ENCODE data around the gene TEAD1. TPM values are rescaled to one million over a fixed set of nuclear protein-coding genes. Genes with fewer than 3 reads are reported as not detected.

The TEAD1 gene
- total and polyA plus RNA-seq, 4 donors: 9.1 to 38.4 (median 10.7) TPM

DNA sequence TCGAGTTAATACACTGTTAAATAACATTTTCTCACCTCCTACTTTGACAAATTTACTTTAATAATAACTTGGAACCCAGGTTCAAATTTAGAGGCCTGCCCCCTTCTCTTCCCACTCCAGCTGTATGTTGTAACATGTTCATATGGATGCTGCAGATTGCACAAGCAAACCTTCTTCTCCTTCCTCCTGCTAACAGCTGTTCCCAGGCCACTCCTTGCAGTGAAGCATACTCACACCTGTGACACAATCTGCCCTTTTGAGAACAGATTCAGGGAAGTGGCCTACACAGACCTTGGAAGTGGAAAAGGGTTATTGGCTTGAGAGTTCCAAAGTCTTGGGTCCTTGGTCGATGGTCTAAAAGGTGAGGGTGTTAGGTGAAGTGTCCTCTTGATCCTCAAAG is 131.9 kb downstream of the TEAD1 start:
- peaks cover 4 to 20% (median 13%) of the 10 kb centered on the region in 4 donors for H3K4me1 ChIP-seq (ENCODE audit: control insufficient read depth in 4 of 4, insufficient read depth in 4 of 4, low read length in 3 of 4)
- H3K9ac ChIP-seq (ENCODE audit: low read depth in 1 of 2, low read length in 2 of 2): no peak overlapping the region
- no peak for DNase-seq (ENCODE audit: low spot score)
- H3K27me3 ChIP-seq (ENCODE audit: control insufficient read depth in 4 of 4, insufficient read depth in 4 of 4, low read length in 3 of 4): no peaks in the 10 kb centered on the region
- no peaks in the 10 kb centered on the region for H3K9me3 ChIP-seq (ENCODE audit: control insufficient read depth in 4 of 4, low read length in 3 of 4)
- TF ChIP-seq HNF4G (IDR thresholded peaks at IDR 0.05) (no peak), EGR1 (IDR thresholded peaks at IDR 0.05; ENCODE audit: low read depth in 2 of 2) (no peak), YY1 (IDR thresholded peaks at IDR 0.05) (no peak), RXRA (IDR thresholded peaks at IDR 0.05) (no peak), NR2F2 (IDR thresholded peaks at IDR 0.05) (no peak), GABPA (IDR thresholded peaks at IDR 0.05 in 1 of 2, conservative IDR thresholded peaks at IDR 0.05 in 1 of 2) (no peak), FOXA1 (IDR thresholded peaks at IDR 0.05) (no peak), TAF1 (conservative IDR thresholded peaks at IDR 0.05) (no peak)
- TF ChIP-seq, protein P1, sequence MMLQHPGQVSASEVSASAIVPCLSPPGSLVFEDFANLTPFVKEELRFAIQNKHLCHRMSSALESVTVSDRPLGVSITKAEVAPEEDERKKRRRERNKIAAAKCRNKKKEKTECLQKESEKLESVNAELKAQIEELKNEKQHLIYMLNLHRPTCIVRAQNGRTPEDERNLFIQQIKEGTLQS (IDR thresholded peaks at IDR 0.05): no peak
- WGBS: 72% methylated on average over 2 of the region's 2 CpGs
- H3K4me3 ChIP-seq (ENCODE audit: low read depth in 1 of 3, low read length in 3 of 3): no peak overlapping the region
- H3K27ac ChIP-seq (ENCODE audit: low read depth in 1 of 2, low read length in 2 of 2): no peak overlapping the region
- H3K36me3 ChIP-seq (ENCODE audit: control insufficient read depth in 4 of 4, insufficient read depth in 3 of 4, low read depth in 1 of 4, low read length in 3 of 4): no peaks in the 10 kb centered on the region

DNA sequence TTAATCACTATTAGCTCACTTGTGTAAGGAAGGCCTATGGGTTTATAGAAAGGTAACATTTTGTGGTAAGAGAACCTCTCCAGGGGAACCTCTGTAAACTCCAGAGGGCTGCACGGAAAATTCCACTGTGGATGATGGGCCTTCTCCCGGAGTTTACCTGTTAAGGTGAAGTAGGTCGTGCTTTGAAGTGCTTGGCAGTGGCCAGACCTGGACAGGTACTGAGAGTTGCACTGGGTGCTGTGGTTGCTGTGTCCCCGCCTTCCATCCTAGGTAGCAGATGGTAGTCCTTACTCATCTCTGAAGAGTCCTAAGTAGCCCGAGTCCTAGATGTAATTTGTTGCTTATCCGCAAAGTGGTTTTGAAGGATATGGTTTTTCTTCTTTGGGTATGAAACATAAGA is 133.4 kb downstream of the TEAD1 start:
- no peaks in the 10 kb centered on the region for H3K9me3 ChIP-seq (ENCODE audit: control insufficient read depth in 4 of 4, low read length in 3 of 4)
- peaks cover 4 to 16% (median 11%) of the 10 kb centered on the region in 4 donors for H3K4me1 ChIP-seq (ENCODE audit: control insufficient read depth in 4 of 4, insufficient read depth in 4 of 4, low read length in 3 of 4)
- WGBS: 94% methylated on average over 6 of the region's 6 CpGs
- H3K9ac ChIP-seq (ENCODE audit: low read depth in 1 of 2, low read length in 2 of 2): no peak overlapping the region
- H3K4me3 ChIP-seq (ENCODE audit: low read depth in 1 of 3, low read length in 3 of 3): no peak overlapping the region
- TF ChIP-seq HNF4G (IDR thresholded peaks at IDR 0.05) (no peak), EGR1 (IDR thresholded peaks at IDR 0.05; ENCODE audit: low read depth in 2 of 2) (no peak)
- TF ChIP-seq, protein P2, sequence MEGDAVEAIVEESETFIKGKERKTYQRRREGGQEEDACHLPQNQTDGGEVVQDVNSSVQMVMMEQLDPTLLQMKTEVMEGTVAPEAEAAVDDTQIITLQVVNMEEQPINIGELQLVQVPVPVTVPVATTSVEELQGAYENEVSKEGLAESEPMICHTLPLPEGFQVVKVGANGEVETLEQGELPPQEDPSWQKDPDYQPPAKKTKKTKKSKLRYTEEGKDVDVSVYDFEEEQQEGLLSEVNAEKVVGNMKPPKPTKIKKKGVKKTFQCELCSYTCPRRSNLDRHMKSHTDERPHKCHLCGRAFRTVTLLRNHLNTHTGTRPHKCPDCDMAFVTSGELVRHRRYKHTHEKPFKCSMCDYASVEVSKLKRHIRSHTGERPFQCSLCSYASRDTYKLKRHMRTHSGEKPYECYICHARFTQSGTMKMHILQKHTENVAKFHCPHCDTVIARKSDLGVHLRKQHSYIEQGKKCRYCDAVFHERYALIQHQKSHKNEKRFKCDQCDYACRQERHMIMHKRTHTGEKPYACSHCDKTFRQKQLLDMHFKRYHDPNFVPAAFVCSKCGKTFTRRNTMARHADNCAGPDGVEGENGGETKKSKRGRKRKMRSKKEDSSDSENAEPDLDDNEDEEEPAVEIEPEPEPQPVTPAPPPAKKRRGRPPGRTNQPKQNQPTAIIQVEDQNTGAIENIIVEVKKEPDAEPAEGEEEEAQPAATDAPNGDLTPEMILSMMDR (IDR thresholded peaks at IDR 0.05; ENCODE audit: low read depth, low read length, missing input control): no peak
- no peak for DNase-seq (ENCODE audit: low spot score)
- H3K27ac ChIP-seq (ENCODE audit: low read depth in 1 of 2, low read length in 2 of 2): no peak overlapping the region
- no peaks in the 10 kb centered on the region for H3K27me3 ChIP-seq (ENCODE audit: control insufficient read depth in 4 of 4, insufficient read depth in 4 of 4, low read length in 3 of 4)
- H3K36me3 ChIP-seq (ENCODE audit: control insufficient read depth in 4 of 4, insufficient read depth in 3 of 4, low read depth in 1 of 4, low read length in 3 of 4): no peaks in the 10 kb centered on the region

DNA sequence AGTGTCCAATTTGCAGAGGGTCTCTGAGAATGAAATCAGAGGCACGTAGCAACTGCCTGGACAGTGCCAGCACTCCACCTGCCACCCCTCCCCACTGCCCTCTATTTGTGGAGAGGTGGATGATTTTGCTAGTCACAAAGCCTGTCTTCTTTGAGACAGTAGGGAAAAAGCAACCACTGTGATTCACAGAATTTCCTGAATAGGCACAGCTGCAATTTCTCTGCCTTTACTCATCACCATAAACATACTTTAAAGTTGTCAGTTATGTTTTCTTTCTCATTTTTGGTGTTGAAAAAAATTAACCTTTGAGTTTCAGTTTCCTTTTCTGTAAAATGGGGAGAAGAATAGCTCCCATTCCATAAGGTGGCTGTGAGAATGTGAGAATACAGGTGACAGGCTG is 134.3 kb downstream of the TEAD1 start:
- Histone ChIP-seq H3K9me3 (ENCODE audit: control insufficient read depth in 4 of 4, low read length in 3 of 4) (no peaks in the 10 kb centered on the region), H3K27ac (ENCODE audit: low read depth in 1 of 2, low read length in 2 of 2) (no peak overlapping the region), H3K4me1 (ENCODE audit: control insufficient read depth in 4 of 4, insufficient read depth in 4 of 4, low read length in 3 of 4) (peaks cover 0 to 10% (median 4%) of the 10 kb centered on the region in 4 donors), H3K9ac (ENCODE audit: low read depth in 1 of 2, low read length in 2 of 2) (no peak overlapping the region), H3K4me3 (ENCODE audit: low read depth in 1 of 3, low read length in 3 of 3) (no peak overlapping the region), H3K27me3 (ENCODE audit: control insufficient read depth in 4 of 4, insufficient read depth in 4 of 4, low read length in 3 of 4) (no peaks in the 10 kb centered on the region), H3K36me3 (ENCODE audit: control insufficient read depth in 4 of 4, insufficient read depth in 3 of 4, low read depth in 1 of 4, low read length in 3 of 4) (no peaks in the 10 kb centered on the region)
- WGBS: 96% methylated on average over 1 of the region's 1 CpG
- no peak for DNase-seq (ENCODE audit: low spot score)
- TF ChIP-seq, protein P3, sequence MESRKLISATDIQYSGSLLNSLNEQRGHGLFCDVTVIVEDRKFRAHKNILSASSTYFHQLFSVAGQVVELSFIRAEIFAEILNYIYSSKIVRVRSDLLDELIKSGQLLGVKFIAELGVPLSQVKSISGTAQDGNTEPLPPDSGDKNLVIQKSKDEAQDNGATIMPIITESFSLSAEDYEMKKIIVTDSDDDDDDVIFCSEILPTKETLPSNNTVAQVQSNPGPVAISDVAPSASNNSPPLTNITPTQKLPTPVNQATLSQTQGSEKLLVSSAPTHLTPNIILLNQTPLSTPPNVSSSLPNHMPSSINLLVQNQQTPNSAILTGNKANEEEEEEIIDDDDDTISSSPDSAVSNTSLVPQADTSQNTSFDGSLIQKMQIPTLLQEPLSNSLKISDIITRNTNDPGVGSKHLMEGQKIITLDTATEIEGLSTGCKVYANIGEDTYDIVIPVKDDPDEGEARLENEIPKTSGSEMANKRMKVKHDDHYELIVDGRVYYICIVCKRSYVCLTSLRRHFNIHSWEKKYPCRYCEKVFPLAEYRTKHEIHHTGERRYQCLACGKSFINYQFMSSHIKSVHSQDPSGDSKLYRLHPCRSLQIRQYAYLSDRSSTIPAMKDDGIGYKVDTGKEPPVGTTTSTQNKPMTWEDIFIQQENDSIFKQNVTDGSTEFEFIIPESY (IDR thresholded peaks at IDR 0.05): no peak
- TF ChIP-seq, protein P4, sequence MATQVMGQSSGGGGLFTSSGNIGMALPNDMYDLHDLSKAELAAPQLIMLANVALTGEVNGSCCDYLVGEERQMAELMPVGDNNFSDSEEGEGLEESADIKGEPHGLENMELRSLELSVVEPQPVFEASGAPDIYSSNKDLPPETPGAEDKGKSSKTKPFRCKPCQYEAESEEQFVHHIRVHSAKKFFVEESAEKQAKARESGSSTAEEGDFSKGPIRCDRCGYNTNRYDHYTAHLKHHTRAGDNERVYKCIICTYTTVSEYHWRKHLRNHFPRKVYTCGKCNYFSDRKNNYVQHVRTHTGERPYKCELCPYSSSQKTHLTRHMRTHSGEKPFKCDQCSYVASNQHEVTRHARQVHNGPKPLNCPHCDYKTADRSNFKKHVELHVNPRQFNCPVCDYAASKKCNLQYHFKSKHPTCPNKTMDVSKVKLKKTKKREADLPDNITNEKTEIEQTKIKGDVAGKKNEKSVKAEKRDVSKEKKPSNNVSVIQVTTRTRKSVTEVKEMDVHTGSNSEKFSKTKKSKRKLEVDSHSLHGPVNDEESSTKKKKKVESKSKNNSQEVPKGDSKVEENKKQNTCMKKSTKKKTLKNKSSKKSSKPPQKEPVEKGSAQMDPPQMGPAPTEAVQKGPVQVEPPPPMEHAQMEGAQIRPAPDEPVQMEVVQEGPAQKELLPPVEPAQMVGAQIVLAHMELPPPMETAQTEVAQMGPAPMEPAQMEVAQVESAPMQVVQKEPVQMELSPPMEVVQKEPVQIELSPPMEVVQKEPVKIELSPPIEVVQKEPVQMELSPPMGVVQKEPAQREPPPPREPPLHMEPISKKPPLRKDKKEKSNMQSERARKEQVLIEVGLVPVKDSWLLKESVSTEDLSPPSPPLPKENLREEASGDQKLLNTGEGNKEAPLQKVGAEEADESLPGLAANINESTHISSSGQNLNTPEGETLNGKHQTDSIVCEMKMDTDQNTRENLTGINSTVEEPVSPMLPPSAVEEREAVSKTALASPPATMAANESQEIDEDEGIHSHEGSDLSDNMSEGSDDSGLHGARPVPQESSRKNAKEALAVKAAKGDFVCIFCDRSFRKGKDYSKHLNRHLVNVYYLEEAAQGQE (IDR thresholded peaks at IDR 0.05): no peak
- TF ChIP-seq, protein P2 (IDR thresholded peaks at IDR 0.05; ENCODE audit: low read depth, low read length, missing input control): no peak
- TF ChIP-seq HNF4A (conservative IDR thresholded peaks at IDR 0.05) (no peak), TAF1 (conservative IDR thresholded peaks at IDR 0.05) (no peak), RXRA (IDR thresholded peaks at IDR 0.05) (no peak), GABPA (IDR thresholded peaks at IDR 0.05 in 1 of 2, conservative IDR thresholded peaks at IDR 0.05 in 1 of 2) (no peak), FOXA1 (IDR thresholded peaks at IDR 0.05) (no peak), HNF4G (IDR thresholded peaks at IDR 0.05) (no peak), EGR1 (IDR thresholded peaks at IDR 0.05; ENCODE audit: low read depth in 2 of 2) (no peak), FOXA2 (IDR thresholded peaks at IDR 0.05) (no peak), JUND (IDR thresholded peaks at IDR 0.05) (no peak)
- TF ChIP-seq, protein P5, sequence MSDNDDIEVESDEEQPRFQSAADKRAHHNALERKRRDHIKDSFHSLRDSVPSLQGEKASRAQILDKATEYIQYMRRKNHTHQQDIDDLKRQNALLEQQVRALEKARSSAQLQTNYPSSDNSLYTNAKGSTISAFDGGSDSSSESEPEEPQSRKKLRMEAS (IDR thresholded peaks at IDR 0.05): no peak
- TF ChIP-seq, protein P1 (IDR thresholded peaks at IDR 0.05): no peak

All from liver (tissue), 9 donors.